Measurements from ENCODE around the gene GABRG3. TPM values are rescaled to one million over a fixed set of nuclear protein-coding genes. Genes with fewer than 3 reads are reported as not detected.

GABRG3 gene
- total RNA-seq, 1 experiment from 2014 or later, result 0.20 TPM

DNA sequence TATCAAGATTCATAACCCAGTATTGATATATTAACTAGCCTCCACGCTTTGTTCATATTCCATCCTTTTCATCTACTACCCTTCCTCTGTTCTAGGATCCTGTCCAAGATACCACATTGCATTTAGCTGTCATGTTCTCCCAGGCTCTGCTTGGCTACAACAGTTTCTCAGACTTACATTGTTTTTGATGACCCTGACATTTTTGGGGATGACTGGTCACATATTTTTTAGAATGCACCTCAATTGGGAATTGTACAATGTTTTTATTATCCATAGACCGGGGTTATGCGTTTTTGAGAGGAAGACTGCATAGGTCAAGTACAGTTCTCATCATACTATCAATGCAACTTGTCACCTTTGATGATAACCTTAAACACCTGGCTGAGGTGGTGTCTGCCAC is 421.2 kb downstream of the GABRG3 start:
- no peak for DNase-seq (ENCODE audit: extremely low read depth, low read depth)

DNA sequence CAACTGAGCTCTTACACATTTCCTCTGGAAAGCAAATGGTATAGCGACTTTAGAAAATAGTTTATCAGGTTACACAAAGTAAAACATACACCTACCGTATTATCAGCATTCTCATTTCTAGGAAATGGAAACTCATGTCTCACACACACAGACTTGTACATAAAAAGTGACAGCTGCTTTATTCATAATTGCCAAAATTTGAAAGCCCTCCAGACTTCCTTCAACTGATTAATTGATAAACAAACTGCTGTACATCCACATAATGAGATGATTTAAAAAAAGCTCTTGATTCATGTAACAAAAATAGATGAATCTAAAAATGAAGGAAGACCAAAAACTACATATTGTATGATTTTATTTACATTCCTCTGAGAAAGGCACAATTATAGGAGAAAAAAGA is 425.5 kb downstream of the GABRG3 start:
- DNase-seq (ENCODE audit: extremely low read depth, low read depth), result no peak

DNA sequence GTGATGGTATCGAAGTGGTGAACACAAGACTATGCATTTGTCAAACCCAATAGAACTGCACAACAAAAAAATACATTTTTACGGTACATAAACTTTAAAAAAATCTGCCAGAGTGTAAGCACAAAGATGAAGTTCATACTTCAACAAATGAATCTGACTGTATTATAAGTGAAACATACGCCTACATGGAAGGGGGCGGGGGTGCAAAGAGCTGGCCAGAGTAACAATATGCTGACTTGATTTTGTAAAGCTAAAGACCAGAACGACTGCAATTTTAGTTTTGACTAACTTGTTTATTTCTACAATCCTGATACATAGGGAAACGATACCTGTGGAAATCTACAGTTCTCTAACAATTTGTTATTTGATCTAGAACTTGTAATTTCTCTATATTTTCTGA is 426.0 kb downstream of the GABRG3 start:
- no peak for DNase-seq (ENCODE audit: extremely low read depth, low read depth)

DNA sequence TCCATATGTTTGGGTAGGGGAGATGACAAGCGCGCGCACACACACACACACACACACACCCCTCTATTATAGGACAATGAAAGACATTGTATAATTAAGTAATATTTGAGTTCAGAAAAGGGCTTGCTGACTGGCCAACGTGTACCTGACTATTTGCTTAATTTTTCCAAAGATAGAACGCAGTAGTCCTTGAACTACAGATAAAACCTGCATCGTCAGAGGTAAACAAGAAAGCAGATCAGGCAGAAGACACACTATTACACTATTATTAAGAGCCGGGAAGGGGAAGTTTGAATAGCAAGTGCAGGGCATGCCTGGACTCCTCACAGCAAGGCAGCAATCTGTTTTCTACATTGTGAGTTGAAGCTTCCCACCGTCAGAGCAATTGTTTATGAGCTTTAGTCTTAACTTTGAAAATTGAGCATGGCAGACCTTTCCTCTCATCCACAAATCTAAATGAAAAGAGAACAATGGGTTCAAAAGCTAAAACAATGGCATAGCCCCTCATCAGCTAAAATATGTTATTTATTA is 427.7 kb downstream of the GABRG3 start:
- no peak for DNase-seq (ENCODE audit: extremely low read depth, low read depth)

DNA sequence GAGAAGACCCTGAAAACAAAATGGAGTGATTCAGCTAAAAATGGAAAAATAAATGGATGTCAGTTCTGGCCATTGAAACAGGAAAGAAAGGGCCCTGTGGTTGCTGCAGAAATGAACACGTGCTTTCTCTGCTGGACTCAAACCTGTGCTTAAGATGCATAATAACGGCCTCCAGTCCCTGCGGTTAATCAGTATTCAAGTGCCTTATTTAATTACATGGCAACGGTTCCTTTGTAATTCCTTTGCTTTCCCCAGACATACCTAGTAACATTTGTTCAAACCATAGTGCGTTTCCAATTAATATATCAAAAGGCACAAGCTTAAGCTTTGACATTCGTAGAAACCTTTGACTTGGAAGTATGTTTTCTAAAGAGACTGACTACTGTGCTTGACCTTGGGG is 428.3 kb downstream of the GABRG3 start:
- DNase-seq (ENCODE audit: extremely low read depth, low read depth), result no peak

DNA sequence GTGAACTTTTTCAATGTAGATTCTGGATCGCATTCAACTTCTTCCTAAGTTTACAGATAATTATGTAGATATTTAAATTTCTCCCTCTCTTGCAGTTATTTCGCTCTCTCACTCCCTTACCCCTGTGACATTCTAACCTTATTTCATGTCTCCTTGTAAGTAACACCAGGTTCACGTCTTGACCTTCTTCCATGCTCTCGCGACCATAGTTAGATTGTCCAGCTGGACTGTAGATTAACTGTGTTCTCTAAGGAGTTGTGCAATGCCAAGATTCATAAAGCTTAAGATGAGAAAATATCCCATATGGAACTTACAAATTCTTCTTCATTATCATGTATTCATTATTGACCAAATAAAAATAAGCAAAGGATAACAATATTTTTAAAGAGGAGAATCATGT is 430.5 kb downstream of the GABRG3 start:
- DNase-seq (ENCODE audit: extremely low read depth, low read depth), result no peak

DNA sequence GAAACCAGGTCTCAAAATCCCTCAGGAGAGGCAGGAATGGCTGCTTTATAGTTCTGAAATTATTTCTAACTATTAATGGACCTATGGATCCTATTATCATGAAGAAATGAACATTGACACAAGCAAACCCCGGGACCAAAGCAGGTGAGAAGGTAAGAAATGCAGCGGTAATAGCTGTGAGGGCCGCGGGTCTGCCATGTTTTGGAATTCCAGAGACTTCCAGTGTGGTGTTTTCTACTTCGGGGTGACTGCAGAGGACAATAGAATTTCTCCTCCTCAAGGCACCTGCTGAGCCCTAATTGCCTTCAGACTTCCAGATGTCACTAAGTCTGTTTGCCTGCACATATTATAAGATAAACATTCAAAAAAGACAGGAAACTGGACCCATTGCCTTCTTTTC is 437.4 kb downstream of the GABRG3 start:
- no peak for DNase-seq (ENCODE audit: extremely low read depth, low read depth)

DNA sequence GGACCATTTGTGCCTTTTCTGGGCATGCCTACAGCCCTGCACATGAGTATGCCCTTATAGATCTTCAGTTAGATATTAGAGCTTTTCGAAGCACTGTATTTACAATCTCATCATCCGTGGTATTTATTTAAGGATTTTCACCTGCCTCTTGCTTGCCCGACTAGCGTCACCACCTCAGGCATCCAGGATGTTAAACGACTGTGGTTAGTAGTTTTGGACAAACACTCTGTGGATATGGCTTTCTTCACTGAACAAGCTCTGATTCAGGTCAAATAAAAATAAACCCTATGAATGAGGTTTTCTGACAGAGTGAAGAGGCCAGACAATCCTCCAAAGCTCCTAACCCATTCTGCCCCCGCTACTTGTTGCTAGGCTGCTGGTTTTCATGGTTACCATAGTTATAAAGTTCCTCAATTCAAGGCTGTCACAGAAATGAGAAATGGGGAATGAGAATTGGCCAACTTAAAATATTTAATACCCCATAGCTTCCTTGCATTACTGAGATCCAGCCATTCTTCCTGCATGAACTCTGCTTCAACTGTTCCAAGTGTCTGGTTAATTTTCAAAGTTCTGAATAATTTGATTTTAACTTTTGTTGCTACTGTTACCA is 440.1 kb downstream of the GABRG3 start:
- DNase-seq (ENCODE audit: extremely low read depth, low read depth), result peak; percentile 92

DNA sequence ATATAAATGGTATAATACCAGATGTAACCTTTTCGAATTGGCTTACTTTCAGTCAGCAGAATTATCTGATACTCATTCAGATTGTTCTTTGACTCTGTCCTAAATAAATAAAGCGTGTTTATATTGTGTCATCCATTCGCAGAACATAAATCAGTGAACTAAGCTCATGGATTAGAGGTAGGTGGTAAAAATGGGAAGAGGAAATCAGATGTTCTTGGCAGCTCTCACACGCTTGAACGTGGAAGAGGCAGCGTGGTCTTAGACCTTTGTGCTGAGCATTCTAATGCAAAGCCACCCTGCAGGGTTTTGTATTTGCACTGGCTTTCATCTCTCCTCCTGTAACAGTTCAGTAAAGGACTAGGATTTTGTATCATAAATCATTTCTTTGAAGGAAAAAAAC is 441.4 kb downstream of the GABRG3 start:
- peak; percentile 87 for DNase-seq (ENCODE audit: extremely low read depth, low read depth)

DNA sequence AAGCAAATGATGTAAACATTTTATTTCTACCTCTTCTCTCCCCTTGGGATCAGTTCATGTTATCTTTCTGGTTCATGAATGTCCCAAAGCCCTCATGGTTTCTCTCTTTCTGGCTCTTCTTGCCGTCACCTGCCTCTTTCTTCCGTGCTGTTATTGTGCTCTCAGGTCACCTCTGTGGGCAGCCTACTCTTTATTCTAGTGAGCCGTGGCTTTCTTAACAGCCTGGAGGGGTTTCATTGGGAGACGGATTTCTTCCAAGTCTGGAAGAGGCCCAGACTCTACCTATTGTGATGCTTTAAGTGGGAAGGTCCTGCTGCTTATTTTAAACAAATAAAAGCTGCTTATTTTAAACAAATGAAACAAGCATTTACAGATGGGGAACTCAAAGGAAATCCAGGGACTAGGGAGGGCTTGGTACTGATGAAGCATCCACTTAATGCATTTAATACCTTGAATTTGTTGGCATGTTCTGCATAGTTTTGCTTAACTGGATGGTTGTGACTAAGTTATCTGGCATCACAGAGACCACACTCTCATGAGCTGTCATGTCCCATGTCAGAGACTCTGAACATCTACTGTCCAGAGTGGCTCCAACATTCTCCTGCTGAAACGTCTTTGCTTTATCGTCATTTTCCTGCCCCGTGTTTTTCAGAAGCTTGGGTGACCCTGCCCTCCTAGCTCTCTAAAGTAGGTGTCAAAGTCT is 443.3 kb downstream of the GABRG3 start:
- DNase-seq (ENCODE audit: extremely low read depth, low read depth), result no peak

DNA sequence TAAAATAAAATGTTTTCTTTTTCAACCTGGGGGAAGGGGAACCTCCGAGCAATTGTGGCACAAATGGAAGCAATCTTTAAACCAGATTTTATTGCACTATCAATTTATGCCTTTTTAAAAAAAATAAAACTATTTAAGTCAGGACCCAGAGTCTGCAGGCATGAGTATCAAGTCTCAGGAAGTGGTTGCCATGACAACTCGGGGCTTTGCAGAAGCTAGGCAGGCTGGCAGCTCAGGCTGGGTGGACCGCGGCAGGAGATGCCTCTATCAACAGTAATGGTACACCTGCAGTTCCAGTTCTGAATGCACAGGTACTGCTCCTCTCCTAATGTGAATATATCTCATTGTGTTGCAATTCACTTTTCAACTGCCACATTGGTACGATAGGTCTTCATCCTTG is 447.7 kb downstream of the GABRG3 start:
- no peak for DNase-seq (ENCODE audit: extremely low read depth, low read depth)

DNA sequence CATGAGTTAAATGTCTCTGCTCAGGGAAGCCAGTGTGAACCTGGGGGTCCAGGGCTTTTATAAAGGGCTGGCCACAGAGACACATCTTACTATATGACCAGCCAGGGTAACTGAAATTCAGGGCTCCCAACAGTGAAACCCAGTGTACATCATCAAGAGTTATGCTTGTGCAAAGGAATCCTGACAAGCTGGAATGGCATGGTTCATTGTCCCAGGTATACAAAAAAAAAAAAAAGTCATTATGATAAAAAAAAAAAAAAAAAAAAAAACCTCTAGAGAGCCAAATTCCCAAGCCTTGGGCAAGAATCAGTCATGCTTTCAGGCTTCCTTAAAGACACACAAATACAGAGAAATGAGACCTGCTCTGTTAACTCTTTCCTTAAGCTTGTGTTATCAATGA is 452.0 kb downstream of the GABRG3 start:
- DNase-seq (ENCODE audit: extremely low read depth, low read depth), result no peak

DNA sequence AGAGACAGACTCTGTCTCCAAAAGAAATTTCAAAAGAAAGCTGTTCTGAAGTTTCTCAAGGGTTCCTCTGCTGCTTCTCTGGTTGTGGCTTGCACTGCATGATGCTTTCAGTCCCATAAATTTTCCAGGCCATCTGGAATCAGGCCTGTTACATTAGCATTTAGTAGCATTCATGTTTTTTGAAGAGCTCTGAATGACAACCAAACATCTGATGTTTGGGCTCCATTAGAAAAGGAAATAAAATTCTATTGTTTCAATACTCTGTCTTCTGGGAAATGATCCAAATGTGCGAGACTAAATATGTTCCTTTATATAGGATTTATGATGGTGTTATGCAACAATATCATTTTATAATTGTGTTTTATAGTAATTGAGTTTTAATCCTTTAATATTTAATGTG is 455.8 kb downstream of the GABRG3 start:
- no peak for DNase-seq (ENCODE audit: extremely low read depth, low read depth)

DNA sequence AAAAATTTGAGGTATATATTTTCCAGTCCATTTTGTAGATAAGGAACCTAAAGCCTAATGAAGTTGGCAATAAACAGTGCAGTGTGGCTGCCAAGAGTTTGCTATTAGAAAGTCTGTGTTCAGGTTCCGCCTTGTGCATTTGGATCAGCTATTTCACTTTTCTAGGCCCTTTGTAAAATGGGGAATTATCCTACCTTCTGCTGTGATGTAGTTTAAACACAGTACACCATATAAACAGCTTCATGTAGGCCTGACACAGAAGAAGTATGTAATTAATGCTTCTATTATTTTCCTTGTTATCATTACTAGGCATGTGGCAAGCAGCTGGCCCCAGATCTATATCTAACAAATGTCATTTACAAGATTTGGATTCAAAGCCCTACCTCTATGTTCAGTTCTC is 456.3 kb downstream of the GABRG3 start:
- no peak for DNase-seq (ENCODE audit: extremely low read depth, low read depth)

DNA sequence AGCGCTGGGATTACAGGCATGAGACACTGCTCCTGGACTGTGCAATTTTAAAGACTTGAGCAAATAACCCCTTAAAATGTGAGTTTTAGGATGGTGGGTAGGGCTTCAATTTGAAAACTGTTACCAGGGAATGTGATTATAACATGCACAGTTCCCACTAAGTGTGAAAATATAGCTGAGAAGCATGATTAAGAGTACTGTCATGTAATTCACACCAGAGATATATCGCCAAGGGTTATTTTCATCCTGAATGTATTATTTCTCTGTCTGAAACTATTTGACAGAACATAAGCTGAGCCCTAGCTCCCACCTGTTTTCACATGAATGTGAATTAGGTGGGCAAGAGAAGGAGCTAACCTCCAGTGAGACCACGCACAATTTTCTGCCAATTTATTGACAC is 457.2 kb downstream of the GABRG3 start:
- DNase-seq (ENCODE audit: extremely low read depth, low read depth), result no peak

DNA sequence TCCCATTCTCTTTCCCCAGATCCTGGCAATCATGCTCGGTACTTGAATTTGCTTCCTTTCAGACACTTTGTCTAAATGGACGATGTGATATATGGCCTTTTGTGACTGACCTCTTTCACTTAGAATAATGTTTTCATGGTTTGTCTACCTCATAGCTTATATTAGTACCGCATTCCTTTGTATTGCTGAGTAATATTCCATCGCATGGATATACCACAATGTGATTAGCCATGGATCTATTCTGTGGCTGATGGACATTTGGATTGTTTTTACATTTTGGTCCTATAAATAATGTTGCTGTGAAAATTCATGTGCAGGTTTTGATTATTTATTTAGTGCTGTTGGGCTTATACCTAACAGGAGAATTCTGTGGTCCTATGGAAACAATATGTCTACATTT is 458.6 kb downstream of the GABRG3 start:
- DNase-seq (ENCODE audit: extremely low read depth, low read depth), result no peak

DNA sequence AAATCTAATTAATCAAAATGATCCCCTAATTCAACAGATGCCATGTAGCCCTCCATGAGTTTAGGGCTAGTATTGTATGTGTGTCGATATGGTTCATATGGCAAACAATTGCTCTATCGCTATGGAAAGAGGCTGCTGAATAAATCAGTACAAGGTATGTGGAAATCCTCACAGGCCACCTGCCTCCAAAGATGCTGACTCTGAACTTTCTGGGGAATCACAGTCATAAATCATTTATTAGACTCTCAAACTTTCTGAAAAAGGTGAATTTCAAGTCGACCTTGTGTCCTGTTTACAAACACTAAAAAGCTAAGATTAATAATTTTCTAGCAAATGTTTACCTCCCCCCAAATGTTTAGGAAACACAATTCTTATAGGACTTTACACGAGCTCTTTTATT is 462.6 kb downstream of the GABRG3 start:
- no peak for DNase-seq (ENCODE audit: extremely low read depth, low read depth)

DNA sequence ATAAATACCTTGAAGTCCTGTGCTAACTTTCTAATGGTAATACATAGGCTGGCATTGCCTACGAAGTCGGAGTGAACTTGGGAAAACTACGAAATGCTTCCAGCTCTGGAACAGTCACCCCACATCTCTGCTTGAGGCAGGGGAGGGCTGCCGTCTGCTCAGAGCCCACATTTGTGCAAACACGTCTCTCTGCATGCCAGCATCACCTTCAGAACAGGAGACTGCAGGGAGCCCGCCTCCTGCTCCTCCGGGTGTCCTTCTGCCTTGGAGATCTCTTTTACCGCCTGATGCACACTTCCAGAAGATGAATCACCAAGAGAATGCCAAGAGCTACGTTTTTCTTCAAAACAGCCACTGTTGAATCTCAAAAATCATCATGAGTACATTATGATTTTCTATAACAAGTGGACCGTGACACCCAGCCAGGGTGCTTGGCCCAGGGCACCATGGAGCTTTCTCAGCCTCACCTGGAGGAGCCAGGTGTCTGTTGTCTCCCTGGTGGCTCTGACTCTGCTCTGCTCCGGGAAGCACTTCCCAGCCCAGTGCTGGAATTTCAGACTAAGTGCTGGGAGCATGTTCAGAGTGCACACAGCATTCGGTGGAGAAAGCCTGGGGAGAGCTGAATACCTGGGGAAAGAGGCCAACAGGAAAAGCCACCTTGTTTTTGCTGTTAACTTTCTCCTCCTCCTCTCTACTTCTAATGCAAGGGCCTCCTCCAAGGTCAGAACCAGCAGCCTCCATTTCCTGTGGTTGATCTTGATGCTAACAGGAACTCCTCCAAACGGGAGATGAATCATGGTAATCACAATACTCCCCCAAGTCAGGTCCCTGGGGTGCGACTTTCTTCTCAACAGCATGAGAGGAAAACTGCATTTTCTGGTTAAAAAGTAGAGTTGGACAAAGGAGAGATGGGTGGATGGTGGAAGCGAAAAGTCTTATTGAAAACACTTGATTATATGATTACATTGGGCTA is 467.7 kb downstream of the GABRG3 start:
- no peak for DNase-seq (ENCODE audit: extremely low read depth, low read depth)

DNA sequence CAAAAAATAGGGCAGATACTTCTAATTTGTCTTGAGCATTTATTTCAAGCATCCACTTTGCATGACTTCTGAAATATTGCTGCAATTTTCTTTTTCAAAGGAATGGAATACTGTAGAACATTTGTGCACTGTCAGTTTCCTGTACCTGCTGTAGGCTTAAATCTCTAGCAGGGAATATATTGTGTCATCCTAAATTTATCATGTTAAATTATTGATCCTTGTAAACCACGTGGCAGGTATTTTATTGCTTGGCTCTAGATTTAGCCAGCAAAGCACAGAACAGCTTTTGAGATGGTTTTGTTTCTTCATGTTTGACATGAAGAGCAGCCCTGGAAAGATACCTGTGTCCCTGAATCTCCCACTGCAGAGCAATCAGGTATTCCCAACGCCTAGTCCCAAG is 470.1 kb downstream of the GABRG3 start:
- no peak for DNase-seq (ENCODE audit: extremely low read depth, low read depth)

DNA sequence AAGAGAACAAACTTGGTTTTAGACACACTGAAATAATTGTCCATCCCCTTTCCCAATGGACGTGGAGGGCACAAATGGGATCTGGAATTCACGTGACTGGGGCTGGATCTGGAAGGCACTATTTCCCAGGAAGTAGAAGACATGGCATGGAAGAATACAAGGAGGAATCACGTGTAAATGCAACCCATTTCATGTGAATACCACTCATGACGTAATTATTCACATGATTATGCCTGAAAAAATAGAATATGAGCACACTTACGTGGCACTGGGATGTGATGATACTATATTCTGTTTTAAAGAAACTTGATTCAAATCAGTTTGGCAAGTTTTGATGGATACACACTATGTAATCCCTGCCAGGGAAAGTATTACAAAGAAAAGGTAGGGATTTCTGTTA is 477.3 kb downstream of the GABRG3 start:
- no peak for DNase-seq (ENCODE audit: extremely low read depth, low read depth)

DNA sequence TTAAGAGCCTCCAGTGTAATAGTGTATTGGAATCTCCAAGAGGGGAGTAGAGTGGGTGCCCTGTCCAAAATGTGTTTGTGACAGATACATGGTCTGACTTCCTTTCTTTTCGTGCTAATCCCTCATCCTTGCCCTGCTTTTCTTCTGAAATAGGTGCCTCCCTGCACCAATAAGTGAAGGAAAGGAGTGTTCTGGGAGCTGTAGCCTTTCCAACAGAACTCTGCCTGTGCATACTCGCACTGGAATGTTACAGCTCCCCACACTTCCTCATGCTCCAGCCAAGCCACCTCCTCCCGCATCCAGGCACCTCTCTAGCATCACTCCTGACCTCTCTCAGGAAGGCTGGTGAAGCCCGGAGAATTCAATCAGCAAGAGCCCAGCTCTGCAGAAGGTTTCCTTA is 478.0 kb downstream of the GABRG3 start:
- no peak for DNase-seq (ENCODE audit: extremely low read depth, low read depth)
